Nephron progenitor cell (in vitro differentiated cells): ENCODE measurements around the gene EMILIN3.

Source experiments
- DNase-seq: peaks from one replicate; pipeline ENCODE4 v3.0.0; 2021
- H3K27ac Mint-ChIP-seq: 2 replicates; pipeline ENCODE4 v1.8.0; 2021; ENCODE audit warnings: mild to moderate bottlenecking, moderate library complexity, mixed read lengths
- H3K27me3 Mint-ChIP-seq: 2 replicates; pipeline ENCODE4 v1.8.0; 2021; ENCODE audit warnings: mild to moderate bottlenecking, low read depth, mixed read lengths; ENCODE audit not compliant: poor library complexity
- H3K36me3 Mint-ChIP-seq: 2 replicates; pipeline ENCODE4 v1.8.0; 2021; ENCODE audit warnings: low read depth, mixed read lengths
- H3K4me1 Mint-ChIP-seq: 2 replicates; pipeline ENCODE4 v1.8.0; 2021; ENCODE audit warnings: mixed read lengths
- H3K4me3 Mint-ChIP-seq: 2 replicates; pipeline ENCODE4 v1.8.0; 2021; ENCODE audit warnings: mild to moderate bottlenecking, moderate library complexity, mixed read lengths
- H3K9me3 Mint-ChIP-seq: 2 replicates; pipeline ENCODE4 v1.8.0; 2021; ENCODE audit warnings: mild to moderate bottlenecking, moderate library complexity, mixed read lengths
- TF ChIP-seq, protein P1 (sequence below): fragments of 200-600 bp; sonication (generic); IDR thresholded peaks from 2 replicates; pipeline ENCODE4 v1.5.0; 2021; ENCODE audit warnings: antibody characterized with exemption

EMILIN3 gene

DNA sequence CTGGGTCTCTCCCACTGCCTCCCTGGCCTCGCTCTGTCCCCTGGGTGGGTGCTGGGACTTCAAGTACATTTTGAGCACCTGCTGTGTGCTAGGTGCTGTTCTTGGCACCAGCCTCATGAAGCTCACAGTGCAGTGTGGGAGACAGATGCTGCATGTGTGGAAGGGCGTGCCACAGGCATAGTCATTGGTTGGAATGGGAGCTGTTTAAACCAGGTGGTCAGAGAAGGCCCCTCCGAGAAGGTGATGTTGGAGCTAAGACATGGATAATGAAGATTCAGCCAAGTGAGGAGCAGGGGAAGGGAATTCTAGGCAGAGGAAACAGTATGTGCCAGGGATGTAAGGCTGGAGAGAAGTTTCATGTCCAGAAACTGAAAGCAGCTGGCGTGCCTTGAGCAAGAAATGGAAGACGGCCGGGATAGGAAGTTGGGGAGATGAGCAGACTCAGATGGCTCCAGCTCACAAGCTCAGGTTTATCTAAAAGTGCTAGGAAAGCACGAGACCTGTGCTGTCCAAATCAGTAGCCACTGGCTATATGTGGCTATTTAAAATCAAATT is 16.1 kb downstream of the EMILIN3 start:
- TF ChIP-seq, protein P1, sequence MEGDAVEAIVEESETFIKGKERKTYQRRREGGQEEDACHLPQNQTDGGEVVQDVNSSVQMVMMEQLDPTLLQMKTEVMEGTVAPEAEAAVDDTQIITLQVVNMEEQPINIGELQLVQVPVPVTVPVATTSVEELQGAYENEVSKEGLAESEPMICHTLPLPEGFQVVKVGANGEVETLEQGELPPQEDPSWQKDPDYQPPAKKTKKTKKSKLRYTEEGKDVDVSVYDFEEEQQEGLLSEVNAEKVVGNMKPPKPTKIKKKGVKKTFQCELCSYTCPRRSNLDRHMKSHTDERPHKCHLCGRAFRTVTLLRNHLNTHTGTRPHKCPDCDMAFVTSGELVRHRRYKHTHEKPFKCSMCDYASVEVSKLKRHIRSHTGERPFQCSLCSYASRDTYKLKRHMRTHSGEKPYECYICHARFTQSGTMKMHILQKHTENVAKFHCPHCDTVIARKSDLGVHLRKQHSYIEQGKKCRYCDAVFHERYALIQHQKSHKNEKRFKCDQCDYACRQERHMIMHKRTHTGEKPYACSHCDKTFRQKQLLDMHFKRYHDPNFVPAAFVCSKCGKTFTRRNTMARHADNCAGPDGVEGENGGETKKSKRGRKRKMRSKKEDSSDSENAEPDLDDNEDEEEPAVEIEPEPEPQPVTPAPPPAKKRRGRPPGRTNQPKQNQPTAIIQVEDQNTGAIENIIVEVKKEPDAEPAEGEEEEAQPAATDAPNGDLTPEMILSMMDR: no peak
- H3K27ac Mint-ChIP-seq: no peak overlapping the region
- no peak overlapping the region for H3K4me3 Mint-ChIP-seq
- no peaks in the 10 kb centered on the region for H3K36me3 Mint-ChIP-seq
- DNase-seq: no peak
- peaks cover 12% of the 10 kb centered on the region for H3K4me1 Mint-ChIP-seq
- H3K9me3 Mint-ChIP-seq: no peaks in the 10 kb centered on the region
- H3K27me3 Mint-ChIP-seq: peaks cover 6% of the 10 kb centered on the region

- Mint-ChIP-seq H3K4me3 (no peak overlapping the region), H3K36me3 (no peaks in the 10 kb centered on the region), H3K4me1 (peaks cover 12% of the 10 kb centered on the region), H3K9me3 (no peaks in the 10 kb centered on the region), H3K27me3 (peaks cover 6% of the 10 kb centered on the region), H3K27ac (no peak overlapping the region)
- DNase-seq: no peak
- TF ChIP-seq, protein P1: no peak
These were observed 16.7 kb downstream of the EMILIN3 start for GRCh38 chr20:41349943-41350342.

- Mint-ChIP-seq H3K27me3 (peaks cover 6% of the 10 kb centered on the region), H3K9me3 (no peaks in the 10 kb centered on the region), H3K36me3 (no peaks in the 10 kb centered on the region), H3K4me1 (peaks cover 12% of the 10 kb centered on the region), H3K4me3 (no peak overlapping the region), H3K27ac (no peak overlapping the region)
- DNase-seq: no peak
- TF ChIP-seq, protein P1: no peak
These were observed 17.4 kb downstream of the EMILIN3 start for GRCh38 chr20:41349266-41349665.

- H3K27me3 Mint-ChIP-seq: peaks cover 6% of the 10 kb centered on the region
These were observed 18.0 kb downstream of the EMILIN3 start for GRCh38 chr20:41348430-41349172.

DNA sequence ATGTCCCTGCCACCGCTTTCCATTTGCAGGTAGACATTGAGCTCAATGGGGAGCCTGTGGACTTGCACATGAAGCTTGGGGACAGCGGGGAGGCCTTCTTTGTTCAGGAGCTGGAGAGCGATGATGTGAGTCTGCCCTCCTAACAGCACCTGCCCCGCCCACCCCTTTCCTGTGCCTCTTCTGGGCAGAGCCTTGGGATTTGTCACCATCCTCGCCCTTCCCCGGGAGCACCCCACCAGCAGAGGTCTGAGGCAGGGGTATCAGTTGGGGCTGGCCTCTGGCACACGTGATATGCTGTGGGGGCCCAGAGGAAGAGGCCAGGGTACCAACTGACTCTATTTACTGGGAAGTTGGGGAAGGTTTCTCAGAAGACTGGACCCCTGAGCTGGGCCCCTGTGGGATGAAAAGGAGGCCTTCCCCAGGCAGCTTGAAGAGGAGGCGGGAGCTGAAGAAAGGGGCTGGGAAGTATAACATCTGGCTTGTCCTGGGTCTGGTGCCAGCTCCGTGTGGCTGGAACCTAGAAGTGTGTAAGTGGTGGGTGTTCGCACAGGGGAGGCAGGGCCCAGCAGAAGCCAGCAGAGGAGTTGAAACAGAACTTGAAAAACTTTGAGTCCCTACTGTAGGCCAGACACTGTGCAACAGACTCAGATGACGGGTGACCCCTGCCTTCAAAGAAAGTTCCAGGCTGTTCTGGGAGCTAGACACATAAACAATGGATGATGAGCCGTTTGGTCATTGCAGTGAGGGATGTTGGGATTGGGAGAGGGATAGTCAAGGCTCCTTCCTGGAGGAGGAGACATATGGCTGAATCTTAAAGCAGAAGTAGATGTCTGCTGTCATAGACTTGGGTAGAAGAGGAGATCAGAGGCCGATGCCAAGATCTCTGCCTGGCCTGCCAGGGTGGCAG is 18.8 kb downstream of the EMILIN3 start:
- TF ChIP-seq, protein P1: no peak

More at GRCh38 chr20:41348430-41349172, 18.0 kb downstream of the EMILIN3 start:
- Mint-ChIP-seq H3K4me3 (no peak overlapping the region), H3K36me3 (no peaks in the 10 kb centered on the region), H3K27ac (no peak overlapping the region), H3K9me3 (no peaks in the 10 kb centered on the region), H3K4me1 (peaks cover 12% of the 10 kb centered on the region)
- TF ChIP-seq, protein P1: no peak
- DNase-seq: no peak

More for the DNA sequence above, 18.8 kb downstream of the EMILIN3 start:
- Mint-ChIP-seq H3K4me3 (no peak overlapping the region), H3K36me3 (no peaks in the 10 kb centered on the region), H3K27me3 (peaks cover 6% of the 10 kb centered on the region), H3K27ac (no peak overlapping the region), H3K4me1 (peaks cover 12% of the 10 kb centered on the region), H3K9me3 (no peaks in the 10 kb centered on the region)
- no peak for DNase-seq
